ENCODE results near the gene DUSP3.
"Not testable (repeated sequence)": the region's sequence is repeated elsewhere in the genome, so short reads cannot be mapped to it uniquely, and the experiment has no call there.

DUSP3 gene

DNA sequence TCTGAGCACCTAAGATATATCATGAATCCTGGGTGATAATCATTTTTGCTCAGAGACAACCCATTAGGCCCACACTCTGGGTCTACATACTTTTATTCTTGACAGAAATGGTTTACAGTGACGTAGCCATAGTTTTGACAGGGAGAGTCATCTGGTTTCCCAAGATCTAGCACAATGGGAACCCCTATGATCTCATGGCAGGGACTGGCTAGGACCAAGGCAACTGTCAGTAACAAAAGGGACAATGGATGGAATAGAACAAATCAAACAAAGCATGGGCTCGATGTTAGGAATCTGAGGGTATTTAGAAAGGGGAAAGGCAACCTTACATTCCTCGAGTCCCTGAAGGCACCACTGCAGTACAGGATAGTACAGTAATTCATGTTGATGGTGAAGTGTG is 22.0 kb upstream of the DUSP3 start:
- DNase-seq (ENCODE audit: low read depth) = no peak

- DNase-seq (ENCODE audit: low read depth) = no peak
Observed at GRCh38 chr17:43799047-43799446, 20.3 kb upstream of the DUSP3 start.

- not testable (repeated sequence) for DNase-seq (ENCODE audit: low read depth)
Observed at GRCh38 chr17:43798024-43798423, 19.2 kb upstream of the DUSP3 start.

DNA sequence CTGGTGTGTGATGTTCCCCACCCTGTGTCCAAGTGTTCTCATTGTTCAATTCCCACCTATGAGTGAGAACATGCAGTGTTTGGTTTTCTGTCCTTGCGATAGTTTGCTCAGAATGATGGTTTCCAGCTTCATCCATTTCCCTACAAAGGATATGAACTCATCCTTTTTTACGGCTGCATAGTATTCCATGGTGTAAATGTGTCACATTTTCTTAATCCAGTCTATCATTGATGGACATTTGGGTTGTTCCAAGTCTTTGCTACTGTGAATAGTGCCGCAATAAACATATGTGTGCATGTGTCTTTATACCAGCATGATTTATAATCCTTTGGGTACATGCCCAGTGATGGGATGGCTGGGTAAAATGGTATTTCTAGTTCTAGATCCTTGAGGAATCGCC is 13.9 kb upstream of the DUSP3 start:
- not testable (repeated sequence) for DNase-seq (ENCODE audit: low read depth)

- no peak for DNase-seq (ENCODE audit: low read depth)
Observed at GRCh38 chr17:43791589-43791988, 12.8 kb upstream of the DUSP3 start.

- DNase-seq (ENCODE audit: low read depth) = no peak
Observed at GRCh38 chr17:43790311-43790940, 11.6 kb upstream of the DUSP3 start.

GRCh38 chr17:43789482-43789881 is 10.7 kb upstream of the DUSP3 start:
- DNase-seq (ENCODE audit: low read depth) = no peak

DNA sequence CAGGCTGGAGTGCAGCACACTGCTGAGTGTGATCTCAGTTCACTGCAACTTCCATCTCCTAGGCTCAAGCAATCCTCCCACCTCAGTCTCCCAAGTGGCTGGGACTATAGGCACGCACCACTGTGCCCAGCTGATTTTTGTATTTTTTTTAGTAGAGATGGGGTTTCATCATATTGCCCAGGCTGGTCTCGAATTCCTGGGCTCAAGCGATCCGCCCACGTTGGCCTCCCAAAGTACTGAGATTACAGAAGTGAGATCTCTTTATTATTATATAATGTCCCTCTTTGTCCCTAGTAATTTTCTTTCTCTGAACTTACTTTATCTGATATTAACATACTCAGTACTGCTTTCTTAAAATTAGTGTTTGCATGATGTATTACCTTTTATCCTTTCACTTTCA is 9.8 kb upstream of the DUSP3 start:
- DNase-seq (ENCODE audit: low read depth) = no peak

GRCh38 chr17:43787728-43788127 is 9.0 kb upstream of the DUSP3 start:
- no peak for DNase-seq (ENCODE audit: low read depth)

DNA sequence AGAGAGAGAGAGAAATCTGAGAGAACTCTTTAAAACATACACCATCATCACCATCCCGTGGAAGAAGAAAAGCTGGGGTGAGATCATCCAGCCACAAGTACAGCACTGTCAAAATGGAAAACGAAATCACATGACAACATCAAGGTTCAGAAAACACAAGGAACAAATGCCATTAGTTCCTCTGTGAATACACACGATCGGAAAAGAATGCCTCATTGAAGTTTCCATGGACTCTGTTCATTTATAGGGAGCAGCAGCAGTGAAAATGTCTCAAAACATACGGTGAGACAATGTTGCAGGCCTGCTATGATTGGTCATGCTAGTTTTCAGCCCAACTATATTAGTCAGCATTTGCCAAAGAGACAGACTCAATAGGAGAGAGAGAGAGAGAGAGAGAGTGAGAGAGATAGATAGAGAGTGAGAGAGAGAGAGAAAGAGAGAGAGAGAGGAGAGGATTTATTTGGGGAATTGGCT is 5.9 kb upstream of the DUSP3 start:
- no peak for DNase-seq (ENCODE audit: low read depth)

GRCh38 chr17:43784068-43784467 is 5.3 kb upstream of the DUSP3 start:
- no peak for DNase-seq (ENCODE audit: low read depth)

GRCh38 chr17:43782913-43783680 is 4.3 kb upstream of the DUSP3 start:
- DNase-seq (ENCODE audit: low read depth) = no peak

- no peak for DNase-seq (ENCODE audit: low read depth)
Observed at GRCh38 chr17:43780135-43780534, 1.4 kb upstream of the DUSP3 start, which contains the start of gene CFAP97D1. Gene CFAP97D1, plus strand, starts transcription at chr17:43780435. Its CDS starts 28 bp downstream, at chr17:43780463.

DNA sequence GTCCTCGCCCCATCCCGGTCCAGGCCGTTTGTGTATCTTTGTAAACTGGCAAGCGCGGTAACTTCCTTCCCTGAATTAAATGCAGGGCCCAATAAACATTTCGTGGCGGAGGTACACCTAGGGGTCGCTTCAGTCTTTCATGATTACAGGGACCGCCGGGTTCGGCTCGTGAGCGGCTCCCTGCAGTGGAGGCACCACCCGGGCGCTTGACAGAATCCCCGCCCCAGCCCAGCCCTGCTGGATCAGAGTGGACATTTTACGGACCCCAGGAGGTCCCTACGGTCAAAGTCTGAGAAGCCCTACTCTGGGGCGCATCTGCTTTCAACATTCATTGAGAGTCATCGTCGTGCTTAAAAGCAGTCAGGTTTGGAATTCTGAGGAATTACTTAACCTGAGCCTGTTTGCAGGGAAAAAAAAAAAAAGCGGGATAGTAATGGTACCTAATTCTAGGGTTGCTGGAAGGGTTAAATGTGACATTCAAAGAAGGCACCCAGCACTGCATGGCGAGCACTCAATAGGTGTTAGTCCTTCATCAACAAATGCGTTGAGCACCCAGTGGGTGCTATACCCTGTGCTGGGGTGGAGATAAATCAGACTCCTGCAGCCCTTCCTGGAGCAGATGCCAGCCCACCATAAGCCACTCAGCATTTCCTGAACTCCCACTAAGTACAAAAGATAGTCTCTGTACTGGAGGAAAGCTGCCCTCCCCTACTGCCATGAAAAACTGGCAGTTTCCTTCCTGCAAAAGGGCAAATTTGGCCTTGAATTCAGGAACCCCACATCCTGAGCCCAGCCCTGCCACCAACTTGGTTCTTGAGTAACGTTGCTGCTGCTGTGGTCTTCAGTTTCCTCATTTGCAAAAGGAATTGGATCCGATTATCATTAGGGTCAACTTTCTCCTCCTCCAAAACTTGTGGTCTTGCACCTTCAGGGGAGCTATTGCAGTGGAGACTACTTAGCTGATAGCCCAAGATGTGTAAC is 658 bp upstream of the DUSP3 start:
- no peak for DNase-seq (ENCODE audit: low read depth)

DNA sequence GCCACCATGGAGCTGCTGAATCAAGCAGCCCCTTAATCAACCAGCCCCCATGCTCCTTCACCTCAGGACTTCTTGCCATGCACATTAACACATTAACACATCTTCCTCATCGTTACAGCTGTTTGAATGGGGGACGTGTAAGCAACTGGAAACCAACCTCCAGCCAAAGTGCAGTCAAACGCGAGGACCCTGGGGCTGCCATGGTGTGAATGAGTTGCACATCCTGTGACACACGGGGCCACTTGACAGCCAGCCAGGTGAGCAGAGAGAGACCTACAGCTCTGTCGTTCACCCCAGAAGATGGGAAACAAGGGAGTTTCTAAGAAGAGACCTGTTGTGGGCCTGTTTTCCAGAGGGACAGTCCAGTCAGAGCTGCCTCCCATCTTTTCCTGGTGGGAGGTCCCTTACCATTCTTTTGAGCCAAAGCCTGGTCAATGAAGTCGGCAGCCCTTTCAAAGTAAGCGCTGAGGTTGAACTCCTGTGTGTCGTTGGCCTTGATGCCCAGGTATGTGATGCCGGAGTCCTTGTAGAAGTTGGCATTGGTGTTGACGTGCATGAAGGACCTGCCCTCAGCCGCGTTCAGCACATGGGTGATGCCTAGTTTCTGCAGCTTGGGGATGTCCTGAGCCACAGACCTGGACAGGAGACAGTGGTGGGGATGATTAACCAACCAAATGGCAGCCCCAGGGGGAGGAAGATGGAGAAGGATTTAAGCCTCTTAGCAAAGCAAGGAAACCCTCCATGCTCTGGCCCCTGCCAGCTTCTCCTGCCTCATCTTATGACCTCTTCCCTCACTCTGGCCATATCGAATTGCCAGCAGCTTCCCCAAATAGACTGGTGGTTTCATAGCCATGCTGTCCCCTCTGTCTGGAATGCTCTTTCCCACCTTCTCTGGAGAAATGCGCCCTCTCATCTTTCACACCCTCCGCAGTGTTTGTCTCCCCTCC is 4.2 kb downstream of the DUSP3 start:
- no peak for DNase-seq (ENCODE audit: low read depth)

DNA sequence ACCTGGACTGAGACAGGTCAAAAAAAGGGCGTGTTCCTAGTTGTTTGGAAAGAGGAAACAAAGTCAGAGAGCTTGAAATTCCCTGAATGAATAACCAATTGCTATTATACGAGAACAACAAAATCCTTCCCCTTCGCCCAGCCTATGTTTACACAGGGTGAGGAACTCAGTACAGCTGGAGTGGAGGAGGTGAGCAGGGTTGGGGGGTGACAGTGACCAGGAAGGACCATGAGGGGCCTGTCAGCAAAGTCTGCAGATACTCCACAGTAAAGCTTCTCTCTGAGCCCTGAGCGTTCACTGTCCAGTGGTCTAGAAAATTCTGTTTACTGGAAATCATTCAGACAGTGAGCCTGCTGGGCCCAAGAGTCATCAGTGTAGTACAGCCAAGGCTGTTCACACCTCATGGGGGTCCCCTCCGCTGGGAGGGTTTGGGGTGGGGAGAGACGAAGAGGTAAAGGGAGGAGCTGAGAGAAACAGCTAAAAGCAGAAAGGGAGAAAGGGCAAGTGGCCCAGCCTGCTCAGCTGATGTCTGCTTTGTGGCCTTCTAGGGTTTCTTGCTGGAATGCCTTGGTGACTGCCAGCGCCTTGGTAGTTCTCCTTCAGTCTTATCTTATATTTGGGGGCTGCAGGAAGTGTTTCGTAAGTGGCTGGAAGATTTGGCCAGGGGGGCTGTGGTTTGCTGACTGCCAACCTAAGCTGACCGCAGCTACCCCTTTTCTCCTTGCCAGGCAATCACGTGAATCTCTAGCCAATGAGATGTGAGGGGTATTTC is 5.7 kb downstream of the DUSP3 start:
- DNase-seq (ENCODE audit: low read depth) = no peak

DNA sequence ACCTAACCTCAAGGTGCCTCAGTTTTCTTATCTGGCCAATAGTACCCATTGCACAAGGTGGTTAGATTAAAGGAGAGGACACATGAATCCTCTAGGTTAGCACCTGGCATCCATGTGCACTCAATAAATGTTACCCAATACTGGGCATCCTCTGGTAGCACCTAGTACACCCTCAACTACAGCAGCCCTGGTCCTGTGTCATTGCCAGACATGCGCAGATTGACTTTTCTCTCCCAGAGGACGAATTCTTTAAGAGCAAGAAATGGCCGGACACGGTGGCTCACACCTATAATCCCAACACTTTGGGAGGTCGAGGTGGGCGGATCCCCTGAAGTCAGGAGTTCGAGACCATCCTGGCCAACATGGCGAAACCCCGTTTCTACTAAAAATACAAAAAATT is 7.3 kb downstream of the DUSP3 start:
- no peak for DNase-seq (ENCODE audit: low read depth)

GRCh38 chr17:43770957-43771356 is 7.8 kb downstream of the DUSP3 start:
- DNase-seq (ENCODE audit: low read depth) = no peak

- no peak for DNase-seq (ENCODE audit: low read depth)
Observed at GRCh38 chr17:43769859-43770258, 8.9 kb downstream of the DUSP3 start.

DNA sequence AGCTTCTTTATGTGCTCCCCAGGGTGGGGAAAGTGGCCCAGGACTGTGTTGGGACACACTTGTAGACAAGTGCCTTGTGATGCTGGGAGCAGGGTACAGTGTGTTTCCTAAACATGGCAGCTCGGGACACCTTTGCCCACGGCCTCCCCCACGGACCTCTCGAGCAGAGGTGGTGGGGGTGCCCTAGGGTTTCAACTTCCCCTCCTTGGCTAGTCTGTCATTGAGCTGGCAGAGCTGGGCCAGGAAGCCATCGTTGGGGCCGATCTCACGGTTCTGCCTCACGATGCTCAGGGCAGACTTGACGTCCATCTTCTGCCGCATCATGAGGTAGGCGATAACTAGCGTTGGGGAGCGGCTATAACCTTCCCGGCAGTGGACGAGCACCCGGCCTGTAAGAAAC is 9.4 kb downstream of the DUSP3 start:
- no peak for DNase-seq (ENCODE audit: low read depth)

All from activated gamma-delta T cell treated with anti-CD3 and anti-CD28 coated beads, Interleukin-2, amount 50 U/mL, for 16 hours (primary cell).